Naive thymus-derived CD4-positive, alpha-beta T cell (primary cell): Measurements from ENCODE around the gene DOCK3. TPM values are rescaled to one million over a fixed set of nuclear protein-coding genes. Genes with fewer than 3 reads are reported as not detected.

Source experiments
- ATAC-seq: fragments of 150-1000 bp; cut with Tn5 transposase; 2 replicates; pipeline ENCODE4 v1.10.0; 2021; ENCODE audit warnings: mild to moderate bottlenecking, moderate library complexity
- CTCF ChIA-PET: fragments of 350-600 bp; sonication (Branson Sonifier 250); formaldehyde crosslinking; loops from one replicate; lab custom pipeline; 2021; ENCODE audit warnings: antibody characterized with exemption; lab: Charles Lee
- POLR2A ChIA-PET: fragments of 350-600 bp; sonication (Branson Sonifier 250); formaldehyde crosslinking; loops from one replicate; lab custom pipeline; 2021; ENCODE audit warnings: antibody characterized with exemption, inconsistent platforms; lab: Charles Lee
- DNase-seq, 9 donors: peaks; one replicate each; pipeline versions ENCODE4 v3.0.0 to v3.0.0-alpha.2; 2020 to 2022; ENCODE audit warnings: mixed read lengths in 1 of 9
- H3K27ac ChIP-seq: one replicate; pipeline ENCODE4 v1.7.0; 2013; ENCODE audit warnings: mild to moderate bottlenecking, low read depth, low read length, moderate library complexity
- H3K27me3 ChIP-seq, 2 donors: one replicate each; pipeline ENCODE4 v1.7.0; 2013; ENCODE audit warnings: low read length in 2 of 2, mild to moderate bottlenecking in 2 of 2, moderate library complexity in 2 of 2; ENCODE audit not compliant: control insufficient read depth in 2 of 2, insufficient read depth in 2 of 2
- H3K36me3 ChIP-seq, 3 experiments: 1 replicate in 2 of 3; 2 replicates in 1 of 3; pipeline ENCODE4 v1.7.0; 2013; ENCODE audit warnings: low read length in 3 of 3, mild to moderate bottlenecking in 3 of 3, moderate library complexity in 1 of 3; ENCODE audit not compliant: insufficient read depth in 3 of 3, control insufficient read depth in 2 of 3
- H3K4me1 ChIP-seq, 2 donors: one replicate each; pipeline ENCODE4 v1.7.0; 2013; ENCODE audit warnings: low read length in 2 of 2, mild to moderate bottlenecking in 2 of 2, moderate library complexity in 1 of 2; ENCODE audit not compliant: control insufficient read depth in 2 of 2, insufficient read depth in 2 of 2
- H3K4me3 ChIP-seq: 2 replicates; pipeline ENCODE4 v1.7.0; 2013; ENCODE audit warnings: mild to moderate bottlenecking, low read length
- H3K9me3 ChIP-seq, 3 experiments: 1 replicate in 2 of 3; 2 replicates in 1 of 3; pipeline ENCODE4 v1.7.0; 2013; ENCODE audit warnings: low read length in 3 of 3; ENCODE audit not compliant: control insufficient read depth in 2 of 3
- H3K27ac Mint-ChIP-seq, 9 donors: one replicate each; pipeline ENCODE4 v1.8.0; 2020 to 2022; ENCODE audit warnings: mixed read lengths in 9 of 9, mild to moderate bottlenecking in 8 of 9, moderate library complexity in 5 of 9, inconsistent platforms in 2 of 9
- H3K27me3 Mint-ChIP-seq, 5 donors: one replicate each; pipeline ENCODE4 v1.8.0; 2021 to 2022; ENCODE audit warnings: mixed read lengths in 5 of 5, mild to moderate bottlenecking in 1 of 5
- H3K36me3 Mint-ChIP-seq, 5 donors: one replicate each; pipeline ENCODE4 v1.8.0; 2020 to 2022; ENCODE audit warnings: mixed read lengths in 5 of 5, mild to moderate bottlenecking in 3 of 5, inconsistent platforms in 1 of 5
- H3K4me1 Mint-ChIP-seq, 7 donors: one replicate each; pipeline ENCODE4 v1.8.0; 2020 to 2022; ENCODE audit warnings: mixed read lengths in 7 of 7, mild to moderate bottlenecking in 3 of 7, inconsistent platforms in 1 of 7
- H3K4me3 Mint-ChIP-seq, 10 donors: one replicate each; pipeline ENCODE4 v1.8.0; 2020 to 2022; ENCODE audit warnings: mild to moderate bottlenecking in 10 of 10, mixed read lengths in 10 of 10, moderate library complexity in 6 of 10, inconsistent platforms in 2 of 10
- H3K9me3 Mint-ChIP-seq, 11 donors: one replicate each; pipeline ENCODE4 v1.8.0; 2020 to 2022; ENCODE audit warnings: mixed read lengths in 11 of 11, mild to moderate bottlenecking in 4 of 11, inconsistent platforms in 1 of 11, moderate library complexity in 1 of 11
- intact Hi-C, 2 donors: fragments of 100-400 bp; cut with micrococcal nuclease; formaldehyde crosslinking; loops; one replicate each; pipeline ENCODE4 v1.15.1; 2023
- polyA plus RNA-seq, 2 donors: library from polyadenylated mRNA; unstranded; fragments of 300-500 nt; fragmentation: Illumina TruSeq; gene quantifications; one replicate each; pipeline ENCODE4 v1.2.3, GENCODE V29; 2021
- total RNA-seq, 6 experiments: library from RNA in 5 of 6; stranded (reverse) in 5 of 6; gene quantifications; 1 replicate in 5 of 6; 2 replicates in 1 of 6; pipeline ENCODE4 v1.2.3 and lab custom pipeline; 2021 to 2026

The DOCK3 gene
- total and polyA plus RNA-seq, 7 experiments from 2014 or later: 0.19 to 2.9 (median 1.5) TPM

DNA sequence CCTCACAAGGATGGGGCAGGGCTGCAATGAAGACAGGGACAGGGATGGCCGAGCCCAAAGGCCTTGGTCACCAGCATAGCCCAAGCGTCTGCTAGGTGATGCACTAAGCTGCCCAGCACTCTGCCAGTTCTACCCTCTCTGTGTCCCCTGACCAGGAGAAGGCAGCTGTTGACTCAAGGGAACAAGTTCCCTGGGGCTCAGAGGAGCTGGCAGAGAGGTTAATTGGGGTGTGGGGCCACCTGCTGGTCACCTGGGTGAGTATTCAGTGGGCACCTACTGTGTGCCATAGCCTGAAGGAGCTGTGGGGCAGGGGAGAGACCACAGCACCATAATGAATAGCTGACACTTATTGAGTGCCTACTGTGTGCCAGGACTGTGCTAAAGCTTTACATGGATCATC, 22.0 kb upstream of the DOCK3 start:
- peaks cover 0 to 22% (median 0%) of the 10 kb centered on the region in 3 experiments for H3K36me3 ChIP-seq
- H3K4me1 Mint-ChIP-seq: peaks cover 5 to 35% (median 8%) of the 10 kb centered on the region in 7 donors
- no peaks in the 10 kb centered on the region for H3K27me3 Mint-ChIP-seq
- peak overlapping the region in 7 of 9 donors; percentile 7 to 70 (median 54) for H3K27ac Mint-ChIP-seq
- H3K9me3 Mint-ChIP-seq: no peaks in the 10 kb centered on the region
- ATAC-seq: peak; percentile 55
- no peaks in the 10 kb centered on the region for H3K9me3 ChIP-seq
- H3K4me3 Mint-ChIP-seq: no peak overlapping the region
- CTCF ChIA-PET: interaction anchor here (0.6 to 11.8 kb wide), 19 partner anchors 9 to 138 kb away, joined by 3 to 175 read pairs (median 5); partner anchors contain the start of genes C3orf18, CISH and MAPKAPK3
- no peaks in the 10 kb centered on the region for H3K27me3 ChIP-seq
- peaks cover 0 to 3% (median 0%) of the 10 kb centered on the region in 5 donors for H3K36me3 Mint-ChIP-seq
- intact Hi-C loops: loop anchor here (1.0 kb wide), 2 partner anchors 36 to 80 kb away; no protein-coding TSS in a partner anchor
- no peak overlapping the region for H3K4me3 ChIP-seq
- H3K27ac ChIP-seq: no peak overlapping the region
- peak; percentile 15 to 58 (median 39) for DNase-seq
- H3K4me1 ChIP-seq: no peaks in the 10 kb centered on the region
- POLR2A ChIA-PET: interaction anchor here (1.3 to 4.5 kb wide), 3 partner anchors 21 to 82 kb away, joined by 4 to 34 read pairs (median 6); partner anchors contain the start of gene MAPKAPK3

DNA sequence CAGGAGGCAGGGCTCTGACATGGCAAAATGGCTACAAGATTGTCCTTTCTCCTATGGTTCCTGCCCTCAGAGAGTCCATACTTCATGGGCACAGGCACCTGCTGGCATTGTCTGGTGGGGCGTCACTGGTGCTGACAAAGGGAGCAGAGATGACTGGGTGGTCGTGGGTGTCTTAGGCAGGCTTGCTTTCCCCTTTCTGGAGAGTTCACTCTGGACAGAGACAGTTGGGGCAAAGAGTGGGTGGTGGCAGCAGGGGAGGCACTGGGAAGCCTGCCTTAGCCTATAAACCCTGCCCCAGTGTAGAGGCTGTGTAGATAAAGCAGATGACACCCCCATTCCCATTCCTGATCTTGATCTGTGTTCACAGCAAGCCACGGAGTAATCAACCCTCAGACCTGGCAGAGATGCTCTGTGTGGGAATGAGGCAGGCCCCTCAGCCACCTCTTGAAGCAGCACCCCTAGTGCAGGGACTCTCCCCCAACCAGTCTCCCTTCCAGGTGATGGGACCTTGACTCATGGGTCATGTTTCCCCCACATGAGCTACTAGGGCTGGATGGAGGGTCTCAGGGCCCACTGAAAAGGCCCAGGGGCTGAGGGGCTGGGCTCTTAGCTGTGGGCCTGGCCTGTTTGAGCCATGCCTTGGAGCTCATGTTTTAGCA, 20.7 kb upstream of the DOCK3 start:
- Histone ChIP-seq H3K4me3 (no peak overlapping the region), H3K27ac (no peak overlapping the region), H3K36me3 (peaks cover 0 to 8% (median 0%) of the 10 kb centered on the region in 3 experiments), H3K4me1 (no peaks in the 10 kb centered on the region), H3K9me3 (no peaks in the 10 kb centered on the region), H3K27me3 (no peaks in the 10 kb centered on the region)
- H3K4me1 Mint-ChIP-seq: peaks cover 5 to 35% (median 8%) of the 10 kb centered on the region in 7 donors
- ChIA-PET CTCF (interaction anchor here (1.0 to 11.8 kb wide), 11 partner anchors 8 to 84 kb away, joined by 3 to 175 read pairs (median 5); partner anchors contain the start of genes CISH and MAPKAPK3), POLR2A (interaction anchor here (0.9 to 4.5 kb wide), 3 partner anchors 8 to 83 kb away, joined by 3 to 34 read pairs (median 6); partner anchors contain the start of gene MAPKAPK3)
- H3K36me3 Mint-ChIP-seq: peaks cover 0 to 1% (median 0%) of the 10 kb centered on the region in 5 donors
- H3K27ac Mint-ChIP-seq: peak overlapping the region in 5 of 9 donors; percentile 30 to 82 (median 63)
- H3K9me3 Mint-ChIP-seq: no peaks in the 10 kb centered on the region
- no peak overlapping the region for H3K4me3 Mint-ChIP-seq
- intact Hi-C loops: no loop called here
- no peaks in the 10 kb centered on the region for H3K27me3 Mint-ChIP-seq
- DNase-seq: no peak
- no peak for ATAC-seq

DNA sequence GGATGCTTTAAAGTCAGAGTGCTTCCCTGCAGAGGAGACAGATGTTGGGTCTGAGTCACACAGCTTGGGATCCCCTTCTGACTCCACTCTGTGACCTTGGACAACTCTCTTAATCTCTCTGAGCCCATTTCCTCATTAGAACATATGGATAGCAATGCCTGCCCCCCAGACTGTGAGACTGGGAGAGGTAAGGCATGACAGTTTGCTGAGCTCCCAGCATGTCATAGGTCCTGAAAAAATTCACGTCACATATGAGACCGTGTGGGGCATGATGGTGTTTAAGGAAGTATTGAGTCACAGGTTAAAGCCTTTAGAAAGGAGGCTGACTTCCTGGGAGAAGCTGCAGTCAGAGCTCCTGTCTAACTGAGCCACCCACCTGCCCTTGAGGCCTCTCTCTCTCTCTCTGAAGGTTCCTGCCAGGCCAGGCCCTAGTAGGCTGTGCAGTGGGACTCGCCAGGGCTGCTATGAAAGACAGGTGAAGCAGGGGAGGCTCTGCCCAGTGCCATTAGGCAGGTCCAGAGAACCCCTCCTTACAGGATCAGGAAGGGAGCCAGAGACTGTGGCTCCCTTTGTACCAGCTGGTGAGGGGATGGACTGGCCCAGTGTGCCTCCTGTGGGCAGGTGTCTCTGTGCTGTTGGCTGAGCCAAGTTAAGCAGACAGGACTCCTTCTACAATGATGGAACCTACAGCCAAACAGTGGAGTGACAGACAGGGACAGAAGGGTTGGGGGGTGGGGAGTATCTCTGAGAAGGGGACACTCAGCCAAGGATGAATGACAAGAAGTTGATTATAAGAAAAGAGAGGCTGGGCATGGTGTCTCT, 19.5 kb upstream of the DOCK3 start:
- no peak for DNase-seq
- Mint-ChIP-seq H3K4me1 (peaks cover 5 to 35% (median 8%) of the 10 kb centered on the region in 7 donors), H3K4me3 (no peak overlapping the region), H3K36me3 (peaks cover 0 to 1% (median 0%) of the 10 kb centered on the region in 5 donors), H3K27me3 (no peaks in the 10 kb centered on the region), H3K9me3 (no peaks in the 10 kb centered on the region), H3K27ac (peak overlapping the region in 8 of 9 donors; percentile 12 to 71 (median 64))
- Histone ChIP-seq H3K36me3 (no peaks in the 10 kb centered on the region), H3K4me3 (no peak overlapping the region), H3K4me1 (no peaks in the 10 kb centered on the region), H3K27ac (peak overlapping the region; percentile 26), H3K9me3 (no peaks in the 10 kb centered on the region), H3K27me3 (no peaks in the 10 kb centered on the region)
- ChIA-PET CTCF (interaction anchor here (1.0 to 11.8 kb wide), 3 partner anchors 39 to 85 kb away, joined by 3 to 175 read pairs (median 13); partner anchors contain the start of gene MAPKAPK3), POLR2A (interaction anchor here (4.5 kb wide), 1 partner anchor 39 kb away, joined by 34 read pairs; the partner anchor contains the start of gene MAPKAPK3)
- intact Hi-C loops: no loop called here
- ATAC-seq: peak; percentile 53

DNA sequence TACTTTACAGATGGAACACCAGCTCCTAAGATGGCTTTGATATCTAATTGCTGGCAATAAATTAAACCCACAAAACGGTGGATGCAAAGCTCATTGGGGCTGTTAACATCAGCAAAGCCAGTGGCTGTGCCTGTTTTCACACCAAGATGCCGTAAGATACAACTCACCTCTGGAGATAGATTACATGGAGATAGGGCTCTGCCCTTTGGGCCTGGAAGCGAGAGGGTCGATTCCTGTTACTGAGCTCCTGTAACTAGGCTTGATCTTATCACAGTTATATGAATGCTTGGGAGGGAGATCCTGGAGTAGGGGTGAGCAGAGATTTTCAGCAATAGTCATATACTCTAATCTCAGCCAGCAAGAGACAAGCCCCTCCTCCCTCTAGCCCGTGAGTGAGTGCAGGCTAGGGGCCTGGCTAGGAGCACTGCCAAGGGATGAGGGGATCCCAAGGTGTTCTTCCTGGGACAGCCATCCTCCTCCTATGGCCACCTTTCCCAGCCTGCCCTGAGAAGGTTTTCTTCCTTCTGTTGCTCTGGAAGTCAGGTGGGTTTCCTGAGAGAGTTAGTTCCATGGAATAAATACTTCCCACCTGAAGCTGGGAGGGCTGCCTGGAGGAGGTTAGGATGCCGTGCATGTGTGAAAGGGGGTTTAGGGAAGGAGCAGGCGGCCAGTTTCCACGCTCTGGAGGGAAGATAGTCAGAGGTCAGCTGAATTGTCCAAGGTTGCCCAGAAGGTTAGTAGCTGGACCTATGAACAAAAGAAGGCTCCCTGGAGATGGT, 18.1 kb upstream of the DOCK3 start:
- Mint-ChIP-seq H3K36me3 (peaks cover 0 to 1% (median 0%) of the 10 kb centered on the region in 5 donors), H3K27ac (peak overlapping the region in 4 of 9 donors; percentile 57 to 62 (median 60)), H3K4me3 (no peak overlapping the region), H3K9me3 (no peaks in the 10 kb centered on the region), H3K27me3 (no peaks in the 10 kb centered on the region), H3K4me1 (peaks cover 5 to 30% (median 8%) of the 10 kb centered on the region in 7 donors)
- Histone ChIP-seq H3K27ac (no peak overlapping the region), H3K4me3 (no peak overlapping the region), H3K4me1 (no peaks in the 10 kb centered on the region), H3K36me3 (no peaks in the 10 kb centered on the region), H3K9me3 (no peaks in the 10 kb centered on the region), H3K27me3 (no peaks in the 10 kb centered on the region)
- intact Hi-C loops: no loop called here
- ATAC-seq (no peak), DNase-seq (no peak)
- ChIA-PET CTCF (interaction anchor here (0.5 to 11.8 kb wide), 3 partner anchors 40 to 1265 kb away, joined by 3 to 175 read pairs (median 5); partner anchors contain the start of gene MAPKAPK3), POLR2A (no interaction called here)

DNA sequence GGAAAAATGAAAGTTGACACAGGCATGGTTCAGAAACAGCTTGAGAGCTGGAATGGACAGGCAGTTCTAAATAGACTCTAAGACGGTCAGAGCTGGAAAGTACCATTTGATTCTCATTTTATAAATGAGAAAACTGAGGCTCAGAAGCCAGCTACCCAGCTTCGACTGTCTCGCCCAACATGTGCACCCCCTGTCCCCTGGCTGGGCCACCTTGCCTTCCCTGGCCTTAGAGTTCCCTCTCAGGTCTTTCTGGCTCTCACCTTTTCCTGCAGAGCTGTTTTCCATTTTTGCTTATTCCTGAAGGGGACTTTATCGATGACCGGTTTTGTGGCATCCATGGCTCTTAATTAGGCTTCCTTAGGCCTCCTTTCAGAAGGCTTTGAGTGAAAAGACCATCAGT, 17.3 kb upstream of the DOCK3 start:
- intact Hi-C loops: no loop called here
- Histone ChIP-seq H3K4me1 (no peaks in the 10 kb centered on the region), H3K4me3 (no peak overlapping the region), H3K27ac (no peak overlapping the region), H3K9me3 (no peaks in the 10 kb centered on the region), H3K27me3 (no peaks in the 10 kb centered on the region), H3K36me3 (no peaks in the 10 kb centered on the region)
- Mint-ChIP-seq H3K4me3 (no peak overlapping the region), H3K27me3 (no peaks in the 10 kb centered on the region), H3K4me1 (peaks cover 7 to 28% (median 8%) of the 10 kb centered on the region in 7 donors), H3K9me3 (no peaks in the 10 kb centered on the region), H3K27ac (peak overlapping the region in 1 of 9 donors; percentile 60), H3K36me3 (peaks cover 0 to 1% (median 0%) of the 10 kb centered on the region in 5 donors)
- ChIA-PET CTCF (interaction anchor here (0.7 to 11.8 kb wide), 2 partner anchors 41 to 1143 kb away, joined by 3 to 175 read pairs; partner anchors contain the start of gene MAPKAPK3), POLR2A (no interaction called here)
- DNase-seq (no peak), ATAC-seq (no peak)
